Fibroblast of gingiva (primary cell): ENCODE measurements around the gene DNAJB11.
"Not testable (repeated sequence)": the region's sequence is repeated elsewhere in the genome, so short reads cannot be mapped to it uniquely, and the experiment has no call there.

ENCODE experiments used
- DNase-seq: peaks from one replicate; pipeline ENCODE4 v3.0.0-alpha.2; 2011; ENCODE audit warnings: low read depth

DNAJB11 gene

GRCh38 chr3:186618318-186618938 is 47.9 kb downstream of the DNAJB11 start:
- no peak for DNase-seq

GRCh38 chr3:186619787-186620212 is 49.3 kb downstream of the DNAJB11 start:
- no peak for DNase-seq

GRCh38 chr3:186620213-186621092 is 49.9 kb downstream of the DNAJB11 start:
- DNase-seq = no peak

- no peak for DNase-seq
Observed at GRCh38 chr3:186621894-186622650, 51.6 kb downstream of the DNAJB11 start.

- no peak for DNase-seq
Observed at GRCh38 chr3:186622651-186623310, 52.3 kb downstream of the DNAJB11 start.

GRCh38 chr3:186624598-186624997 is 54.1 kb downstream of the DNAJB11 start:
- no peak for DNase-seq

GRCh38 chr3:186625600-186626042 is 55.1 kb downstream of the DNAJB11 start:
- no peak for DNase-seq

GRCh38 chr3:186626254-186626847 is 55.8 kb downstream of the DNAJB11 start:
- no peak for DNase-seq

GRCh38 chr3:186627852-186628414 is 57.4 kb downstream of the DNAJB11 start:
- no peak for DNase-seq

GRCh38 chr3:186628756-186629155 is 58.2 kb downstream of the DNAJB11 start:
- DNase-seq = no peak

GRCh38 chr3:186630950-186631641 is 60.6 kb downstream of the DNAJB11 start:
- DNase-seq = no peak

- DNase-seq = no peak
Observed at GRCh38 chr3:186633481-186633880, 63.0 kb downstream of the DNAJB11 start.

- not testable (repeated sequence) for DNase-seq
Observed at GRCh38 chr3:186634207-186634606, 63.7 kb downstream of the DNAJB11 start.
